Measurements from ENCODE around the gene OLAH. TPM values are rescaled to one million over a fixed set of nuclear protein-coding genes. Genes with fewer than 3 reads are reported as not detected.

OLAH gene
- total RNA-seq, 1 donor from 2014 or later = 0.59 TPM

DNA sequence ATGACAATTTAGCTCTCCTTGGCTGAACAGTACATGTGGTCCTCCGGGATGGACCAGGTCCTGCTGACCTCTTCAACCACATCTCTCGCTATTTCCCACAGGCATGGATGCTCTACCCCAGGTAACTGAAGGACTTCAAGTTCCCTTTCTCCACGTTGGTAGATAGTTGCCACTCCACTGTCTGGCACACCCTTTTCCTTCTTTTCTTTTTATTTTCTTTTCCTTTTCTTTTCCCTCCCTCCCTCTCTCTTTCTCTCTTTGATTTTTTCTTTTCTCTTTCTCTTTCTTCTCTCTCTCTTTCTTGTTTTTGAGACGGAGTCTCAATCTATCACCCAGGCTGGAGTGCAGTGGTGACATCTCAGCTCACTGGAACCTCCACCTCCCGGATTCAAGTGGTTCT is 47.7 kb downstream of the OLAH start:
- Mint-ChIP-seq H3K27me3 (ENCODE audit: unreplicated experiment) (peaks cover 10% of the 10 kb centered on the region), H3K36me3 (ENCODE audit: unreplicated experiment) (peaks cover 3% of the 10 kb centered on the region), H3K4me1 (ENCODE audit: unreplicated experiment) (peaks cover 4% of the 10 kb centered on the region), H3K9me3 (ENCODE audit: unreplicated experiment) (no peaks in the 10 kb centered on the region), H3K4me3 (ENCODE audit: unreplicated experiment) (no peak overlapping the region), H3K27ac (ENCODE audit: unreplicated experiment) (no peak overlapping the region)
- no peak for TF ChIP-seq CTCF (IDR thresholded peaks at IDR 0.05)
- no peak for DNase-seq (ENCODE audit: extremely low spot score, unreplicated experiment)

DNA sequence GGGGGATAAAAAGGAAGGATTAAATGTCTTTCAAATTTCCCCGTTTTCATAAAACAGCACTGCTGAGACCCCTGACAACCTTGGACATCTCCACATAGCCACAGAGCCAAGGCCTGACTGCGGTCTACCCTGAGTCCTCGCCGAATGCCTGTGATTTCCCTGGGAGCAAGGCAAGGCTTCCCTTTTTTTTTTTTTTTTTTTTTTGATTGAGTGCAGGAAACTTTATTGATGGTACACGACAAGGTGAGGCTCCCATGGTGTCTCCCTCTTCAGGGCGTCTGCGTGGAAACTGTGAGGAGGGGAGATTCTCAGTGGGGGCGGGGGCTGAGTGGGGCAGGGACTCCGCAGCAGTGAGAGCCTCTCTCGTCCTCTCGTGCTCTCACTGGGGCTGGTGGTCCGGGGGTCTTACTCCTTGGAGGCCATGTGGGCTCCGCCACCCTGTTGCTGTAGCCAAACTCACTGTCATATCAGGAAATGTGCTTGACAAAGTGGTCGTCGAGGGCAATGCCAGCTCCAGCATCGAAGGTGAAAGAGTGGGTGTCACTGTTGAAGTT is 49.2 kb downstream of the OLAH start:
- Mint-ChIP-seq H3K4me3 (ENCODE audit: unreplicated experiment) (no peak overlapping the region), H3K9me3 (ENCODE audit: unreplicated experiment) (no peaks in the 10 kb centered on the region), H3K27ac (ENCODE audit: unreplicated experiment) (no peak overlapping the region), H3K4me1 (ENCODE audit: unreplicated experiment) (peaks cover 12% of the 10 kb centered on the region), H3K36me3 (ENCODE audit: unreplicated experiment) (peaks cover 3% of the 10 kb centered on the region), H3K27me3 (ENCODE audit: unreplicated experiment) (peaks cover 10% of the 10 kb centered on the region)
- no peak for TF ChIP-seq CTCF (IDR thresholded peaks at IDR 0.05)
- DNase-seq (ENCODE audit: extremely low spot score, unreplicated experiment) = peak; percentile 73

- Mint-ChIP-seq H3K27me3 (ENCODE audit: unreplicated experiment) (no peaks in the 10 kb centered on the region), H3K4me1 (ENCODE audit: unreplicated experiment) (peaks cover 18% of the 10 kb centered on the region), H3K36me3 (ENCODE audit: unreplicated experiment) (peaks cover 5% of the 10 kb centered on the region), H3K4me3 (ENCODE audit: unreplicated experiment) (peak overlapping the region; percentile 90), H3K9me3 (ENCODE audit: unreplicated experiment) (no peaks in the 10 kb centered on the region), H3K27ac (ENCODE audit: unreplicated experiment) (peak overlapping the region; percentile 95)
- DNase-seq (ENCODE audit: extremely low spot score, unreplicated experiment) = peak; percentile 79
- no peak for TF ChIP-seq CTCF (IDR thresholded peaks at IDR 0.05)
These were observed 52.9 kb downstream of the OLAH start for GRCh38 chr10:15096661-15097010.

DNA sequence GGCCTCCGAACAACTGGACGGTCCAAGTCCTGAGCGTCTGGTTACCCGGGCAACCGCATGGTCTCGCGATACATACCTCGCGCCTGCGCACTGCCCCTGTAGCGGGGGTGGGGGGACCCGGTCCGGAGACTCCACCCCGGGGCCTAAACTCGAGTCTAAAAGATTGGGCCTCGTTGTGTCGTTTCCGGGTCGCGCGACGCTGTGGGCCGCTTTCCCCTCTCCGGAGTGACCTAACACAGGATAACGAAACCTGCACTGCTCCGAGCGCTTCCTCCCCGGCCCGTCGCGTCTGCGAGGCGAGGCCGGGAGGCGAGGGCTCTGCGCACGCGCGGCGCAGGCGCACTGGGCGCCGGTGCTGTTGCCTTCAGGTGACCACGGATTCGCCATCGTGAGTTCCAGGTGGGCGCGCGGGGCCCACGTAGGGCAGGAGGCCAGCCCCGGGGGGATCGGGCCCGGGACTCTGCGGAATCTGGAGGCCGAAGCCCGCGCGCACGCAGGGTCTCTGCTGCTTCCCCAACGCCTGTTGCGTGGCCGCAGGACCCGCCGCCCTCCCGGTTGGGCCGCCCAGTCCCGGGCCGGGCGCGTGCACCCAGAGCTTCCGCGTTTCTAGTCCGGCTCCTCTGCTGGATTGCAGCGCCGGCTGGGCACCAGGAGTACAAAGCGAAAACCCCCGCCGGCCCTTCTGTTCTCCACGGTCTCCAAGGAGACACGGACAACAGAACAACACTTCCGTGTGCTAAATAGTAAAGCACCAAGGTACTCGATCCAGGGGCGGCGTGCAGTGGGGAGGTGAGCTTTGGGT is 53.5 kb downstream of the OLAH start, which contains the start of gene RPP38:
TSS of gene RPP38 (plus strand) at position 345 of the 802 bp plus-strand sequence. CDS start 5,960 bp downstream, outside the sequence.
- Mint-ChIP-seq H3K4me3 (ENCODE audit: unreplicated experiment) (peak within 1 kb of the TSS; percentile 90), H3K9me3 (ENCODE audit: unreplicated experiment) (no peaks in the 10 kb centered on the region), H3K36me3 (ENCODE audit: unreplicated experiment) (peaks cover 2% of the 10 kb centered on the region), H3K4me1 (ENCODE audit: unreplicated experiment) (peaks cover 18% of the 10 kb centered on the region), H3K27me3 (ENCODE audit: unreplicated experiment) (no peaks in the 10 kb centered on the region), H3K27ac (ENCODE audit: unreplicated experiment) (peak within 1 kb of the TSS; percentile 95)
- no peak for TF ChIP-seq CTCF (IDR thresholded peaks at IDR 0.05)
- peak; percentile 99 for DNase-seq (ENCODE audit: extremely low spot score, unreplicated experiment)

- peak overlapping the region; percentile 23 for H3K27ac Mint-ChIP-seq (ENCODE audit: unreplicated experiment)
- DNase-seq (ENCODE audit: extremely low spot score, unreplicated experiment) = no peak
- H3K9me3 Mint-ChIP-seq (ENCODE audit: unreplicated experiment) = no peaks in the 10 kb centered on the region
- no peak for TF ChIP-seq CTCF (IDR thresholded peaks at IDR 0.05)
- H3K36me3 Mint-ChIP-seq (ENCODE audit: unreplicated experiment) = peaks cover 11% of the 10 kb centered on the region
- no peak overlapping the region for H3K4me3 Mint-ChIP-seq (ENCODE audit: unreplicated experiment)
- peaks cover 18% of the 10 kb centered on the region for H3K4me1 Mint-ChIP-seq (ENCODE audit: unreplicated experiment)
- no peaks in the 10 kb centered on the region for H3K27me3 Mint-ChIP-seq (ENCODE audit: unreplicated experiment)
These were observed 56.1 kb downstream of the OLAH start for GRCh38 chr10:15099886-15100285.

Measured in osteocyte (in vitro differentiated cells).